Fibroblast of skin of right quadriceps (primary cell): Measurements from ENCODE around the gene CACNA2D2.

ENCODE experiments used
- DNase-seq: peaks from one replicate; pipeline ENCODE4 v3.0.0-alpha.2; 2013

The CACNA2D2 gene

GRCh38 chr3:50503504-50504342 is at the start of gene CACNA2D2:
Gene CACNA2D2 (minus strand): TSS chr3:50503634. CDS start chr3:50503423, 211 bp downstream.
- DNase-seq = no peak

- DNase-seq = no peak
Measured at GRCh38 chr3:50552598-50552997, 49.2 kb upstream of the CACNA2D2 start.

DNA sequence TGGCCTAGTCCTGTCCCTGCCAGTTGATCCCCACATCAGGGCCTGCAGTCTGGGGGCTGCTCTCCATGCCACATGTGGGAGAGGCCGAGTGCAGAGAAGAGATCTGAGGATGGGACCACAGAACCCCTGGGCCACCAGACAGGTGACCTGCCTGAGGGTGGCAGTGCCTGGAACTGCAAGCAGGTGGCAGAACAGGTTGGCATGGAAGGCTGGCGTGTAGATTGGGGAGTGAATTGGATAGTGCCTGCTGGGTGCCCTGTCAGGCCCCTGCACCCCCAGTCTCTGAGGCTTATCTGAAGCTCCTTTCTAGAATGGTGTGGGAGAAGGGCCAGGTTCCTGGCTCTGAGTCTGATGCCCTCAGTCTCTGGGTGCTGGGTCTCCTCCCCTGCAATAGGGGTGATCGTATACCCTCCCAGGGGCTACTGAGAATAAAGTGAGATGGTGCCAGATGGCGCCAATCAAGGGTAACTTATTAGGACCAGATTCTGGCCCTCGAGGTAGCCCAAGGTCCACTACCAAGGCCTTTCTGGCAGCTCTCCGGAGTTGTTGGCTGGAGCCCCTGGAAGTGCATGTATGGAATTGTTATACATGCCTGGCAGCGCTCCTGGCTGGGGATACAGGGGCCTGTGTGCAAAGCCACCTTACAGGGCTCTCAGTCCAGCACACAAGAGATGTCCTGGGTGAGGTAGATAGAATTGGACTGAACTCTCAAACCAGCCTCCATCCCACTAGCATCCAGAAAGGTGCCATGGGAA is 48.4 kb upstream of the CACNA2D2 start:
- no peak for DNase-seq

GRCh38 chr3:50551054-50551659 is 47.7 kb upstream of the CACNA2D2 start:
- no peak for DNase-seq

DNA sequence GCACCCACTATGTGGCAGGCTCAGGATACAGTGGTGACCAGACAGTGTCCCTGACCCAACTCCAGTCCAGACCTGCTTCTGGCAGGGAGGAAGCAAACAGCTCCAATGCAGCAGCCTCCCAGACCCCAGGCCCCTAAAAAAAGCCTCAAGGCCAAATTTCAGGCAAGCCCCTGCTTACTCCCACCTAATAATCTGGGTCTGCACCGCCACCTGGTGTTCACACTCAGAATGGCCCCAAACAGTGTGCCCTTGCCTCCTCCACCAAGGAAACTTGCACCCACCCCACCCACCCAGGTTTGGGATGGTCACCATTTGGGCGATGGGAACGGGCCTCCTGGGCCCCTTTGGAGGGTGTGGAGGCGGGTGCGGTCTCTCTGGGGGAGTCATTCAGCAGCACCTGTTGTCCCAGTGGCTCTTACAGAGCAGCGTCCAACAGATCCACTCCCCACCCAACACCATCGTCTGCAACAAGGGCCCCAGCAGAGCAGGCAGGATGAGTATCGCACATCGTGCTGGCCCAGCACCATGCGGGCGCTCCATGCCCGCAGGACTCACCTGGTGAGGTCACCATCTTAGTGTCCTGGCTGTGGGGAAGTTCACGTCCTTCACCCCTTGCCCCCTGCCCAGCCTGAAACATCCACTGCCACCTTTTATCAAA is 46.8 kb upstream of the CACNA2D2 start:
- DNase-seq = peak; percentile 22

DNA sequence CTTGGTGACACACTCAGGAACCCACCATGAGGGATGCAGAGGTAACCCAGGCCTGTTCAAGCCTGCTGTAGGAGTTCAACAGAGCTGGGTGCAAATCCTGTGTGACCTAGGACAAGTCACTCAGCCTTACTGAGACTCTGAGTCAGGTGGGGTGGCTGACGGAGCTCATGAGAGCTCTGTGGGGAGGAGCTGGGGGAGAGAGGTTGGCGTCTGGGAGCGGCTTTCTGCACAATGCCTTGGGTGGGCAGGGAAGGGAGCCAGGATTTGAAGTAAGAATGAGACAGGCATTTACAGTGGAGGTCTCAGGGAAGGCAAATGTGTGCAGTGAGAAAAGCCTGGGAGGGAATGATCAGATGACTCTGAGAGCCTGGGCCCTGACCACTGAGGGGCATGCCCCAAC is 45.8 kb upstream of the CACNA2D2 start:
- DNase-seq = no peak

DNA sequence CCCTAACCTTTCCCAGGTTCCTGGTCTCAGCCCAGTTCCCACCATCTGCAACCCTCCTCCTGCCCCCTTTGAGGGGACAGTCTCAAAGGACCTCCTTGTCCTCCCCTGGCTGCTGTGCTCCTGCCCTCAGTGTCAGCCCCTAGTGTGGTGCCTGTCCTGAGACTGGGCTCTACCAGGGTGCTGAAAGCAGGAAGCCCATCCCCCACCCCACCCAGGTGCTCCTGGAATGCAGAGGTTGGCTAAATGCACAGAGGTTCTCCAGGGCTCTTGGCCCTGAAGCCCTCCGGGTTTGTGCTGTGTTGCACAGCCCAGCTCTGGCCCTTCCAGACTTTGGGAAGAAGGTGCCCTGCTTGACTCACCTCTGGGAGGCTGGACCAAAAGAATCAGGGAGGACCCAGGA is 42.3 kb upstream of the CACNA2D2 start:
- DNase-seq = no peak

- peak; percentile 49 for DNase-seq
Measured at GRCh38 chr3:50542177-50543034, 39.0 kb upstream of the CACNA2D2 start.

- DNase-seq = no peak
Measured at GRCh38 chr3:50539356-50540286, 36.2 kb upstream of the CACNA2D2 start.

GRCh38 chr3:50537421-50538129 is 34.1 kb upstream of the CACNA2D2 start:
- DNase-seq = no peak

- DNase-seq = no peak
Measured at GRCh38 chr3:50536471-50537180, 33.2 kb upstream of the CACNA2D2 start.

DNA sequence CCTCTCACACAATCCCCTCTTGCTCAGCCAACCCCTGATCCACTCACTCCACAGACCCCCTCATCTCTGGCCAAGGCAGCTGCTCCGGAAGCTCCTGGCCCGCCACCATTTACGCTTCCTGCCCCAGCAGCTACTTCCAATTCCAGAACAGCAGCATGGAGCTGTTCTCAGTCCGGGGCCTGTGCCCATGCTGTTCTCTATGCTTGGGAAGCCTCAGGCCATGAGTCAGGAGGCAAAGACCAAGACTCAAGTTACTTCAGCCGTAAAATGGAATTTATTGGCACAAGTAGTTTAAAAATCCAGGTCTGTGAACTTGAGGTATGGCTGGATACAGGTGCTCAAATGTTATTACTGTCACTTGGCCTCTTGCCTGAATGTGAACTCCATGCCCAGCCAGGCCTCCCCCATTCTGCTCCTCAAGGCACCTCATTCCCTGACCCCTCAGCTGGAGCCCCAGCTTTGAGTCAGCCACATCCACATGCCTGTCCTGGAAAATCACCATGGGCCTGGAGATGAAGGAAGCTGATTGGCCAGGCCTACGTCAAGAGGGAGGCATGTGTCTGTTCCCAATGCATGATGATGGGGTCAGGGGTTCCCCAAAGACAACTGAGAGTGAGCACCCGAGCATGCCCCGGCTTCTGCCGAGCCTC is 31.4 kb upstream of the CACNA2D2 start:
- no peak for DNase-seq

DNA sequence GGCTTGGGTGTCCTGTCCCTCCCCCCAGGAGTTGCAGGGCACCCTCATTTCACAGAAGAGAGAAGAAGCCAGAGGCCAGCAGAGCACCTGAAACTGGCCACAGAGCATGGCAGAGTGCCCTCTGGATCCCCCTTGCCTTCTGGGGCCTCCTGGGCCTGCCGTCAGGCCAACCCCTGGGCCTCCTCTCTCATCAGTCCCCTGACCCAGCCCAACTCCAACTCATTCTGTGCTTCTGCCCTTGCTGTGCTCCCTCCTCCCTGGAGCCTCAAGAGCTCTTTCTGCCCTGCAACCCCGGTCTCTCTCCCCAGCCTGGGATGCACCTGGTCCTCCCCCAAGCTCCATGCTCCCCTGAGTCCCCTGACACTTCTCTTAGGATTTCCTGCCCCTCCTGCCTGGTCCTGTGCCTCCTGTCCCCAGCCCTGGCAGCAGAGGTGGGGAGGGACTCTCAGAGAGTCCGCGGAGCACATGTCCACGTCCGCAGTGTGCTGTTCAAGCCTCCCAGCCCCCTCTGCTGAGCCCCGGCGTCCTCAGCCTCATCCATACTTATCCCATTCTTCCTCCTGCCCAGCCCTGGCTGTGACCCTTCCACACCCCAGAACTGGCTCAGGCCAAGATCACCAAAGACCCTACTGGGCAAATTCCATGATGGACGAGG is 30.5 kb upstream of the CACNA2D2 start:
- no peak for DNase-seq

- DNase-seq = no peak
Measured at GRCh38 chr3:50533316-50533715, 29.9 kb upstream of the CACNA2D2 start.

- no peak for DNase-seq
Measured at GRCh38 chr3:50532062-50532705, 28.8 kb upstream of the CACNA2D2 start.

- DNase-seq = no peak
Measured at GRCh38 chr3:50531201-50531600, 27.8 kb upstream of the CACNA2D2 start.

DNA sequence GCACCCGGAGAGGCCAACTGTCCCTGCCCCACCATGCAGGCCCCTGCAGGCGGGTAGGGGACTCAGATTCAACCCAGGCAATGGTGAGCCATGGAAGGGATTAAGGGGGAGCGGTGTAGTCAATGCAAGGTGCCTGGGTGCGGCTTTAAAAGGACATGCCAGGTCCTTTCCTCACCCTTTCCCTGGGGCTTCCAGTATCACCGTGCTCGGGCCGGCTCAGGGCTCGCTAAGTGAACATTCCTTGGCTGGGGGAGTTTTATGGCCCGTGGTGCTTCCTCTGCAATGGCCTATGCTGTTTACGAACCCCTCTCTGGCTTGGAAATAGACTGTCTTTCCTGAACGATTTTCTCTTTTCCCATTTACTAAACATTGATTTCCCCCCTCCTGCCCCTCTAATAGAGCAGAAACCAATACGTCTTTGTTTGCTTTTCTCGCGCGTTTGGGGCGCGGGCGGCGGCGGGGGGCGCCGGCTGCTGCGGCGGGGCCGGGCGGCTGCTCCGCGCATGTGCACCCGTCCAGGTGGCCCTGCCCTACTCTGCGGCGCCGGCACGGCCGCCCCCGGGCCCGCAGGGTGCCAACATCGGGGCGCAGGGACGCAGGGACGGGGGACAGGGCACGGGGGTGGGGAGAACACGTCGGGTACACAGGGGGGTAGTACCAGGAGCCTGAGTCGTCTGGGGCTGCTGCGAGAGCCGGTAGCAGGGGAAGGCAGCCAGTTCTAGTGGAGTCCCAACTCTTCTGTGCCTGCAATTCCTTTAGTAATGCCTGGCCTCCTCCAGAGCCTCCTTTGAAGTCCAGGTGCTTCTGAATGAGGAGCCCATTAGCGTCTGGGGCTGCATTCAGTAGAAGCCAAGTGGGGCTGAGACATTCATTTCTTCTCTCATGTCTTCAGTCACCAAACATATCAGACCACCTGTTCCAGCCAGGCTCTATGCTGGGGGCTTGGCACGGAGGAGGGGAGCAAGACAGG is 26.9 kb upstream of the CACNA2D2 start:
- DNase-seq = no peak
